Panc1 (cell line): Measurements from ENCODE around the gene ALK.

ENCODE experiments used
- CTCF ChIP-seq: fragments of 450-650 bp; IDR thresholded peaks from 2 replicates; pipeline ENCODE4 v1.5.1; 2017; ENCODE audit warnings: mild to moderate bottlenecking
- POLR2AphosphoS5 ChIP-seq: IDR thresholded peaks from 2 replicates; pipeline ENCODE4 v1.6.1; 2012; ENCODE audit warnings: mild to moderate bottlenecking, low read depth, low read length, moderate library complexity
- REST ChIP-seq, 2 experiments: IDR thresholded peaks; 2 replicates each; pipeline ENCODE4 v1.6.1; 2011 to 2012; ENCODE audit warnings: low read depth in 2 of 2, control low read depth in 1 of 2, low read length in 1 of 2, mild to moderate bottlenecking in 1 of 2, moderate library complexity in 1 of 2; ENCODE audit not compliant: insufficient read depth in 1 of 2
- SIN3A ChIP-seq: IDR thresholded peaks from 2 replicates; pipeline ENCODE4 v1.6.1; 2012; ENCODE audit warnings: low read depth, mild to moderate bottlenecking, low read length, moderate library complexity, borderline replicate concordance; ENCODE audit not compliant: insufficient read depth
- TCF7L2 ChIP-seq: IDR thresholded peaks from 2 replicates; pipeline ENCODE4 v1.6.1; 2011; ENCODE audit warnings: mild to moderate bottlenecking, low read depth, low read length, inconsistent platforms

GRCh38 chr2:29561628-29562027 lies 359.8 kb downstream of the ALK start:
- TF ChIP-seq CTCF (no peak), POLR2AphosphoS5 (no peak), SIN3A (no peak), REST (IDR thresholded peaks at IDR 0.05; ENCODE audit: insufficient read depth in 1 of 2, low read depth in 2 of 2, low read length in 1 of 2) (no peak), TCF7L2 (no peak)
